ENCODE measurements around the gene GHRHR.

DNA sequence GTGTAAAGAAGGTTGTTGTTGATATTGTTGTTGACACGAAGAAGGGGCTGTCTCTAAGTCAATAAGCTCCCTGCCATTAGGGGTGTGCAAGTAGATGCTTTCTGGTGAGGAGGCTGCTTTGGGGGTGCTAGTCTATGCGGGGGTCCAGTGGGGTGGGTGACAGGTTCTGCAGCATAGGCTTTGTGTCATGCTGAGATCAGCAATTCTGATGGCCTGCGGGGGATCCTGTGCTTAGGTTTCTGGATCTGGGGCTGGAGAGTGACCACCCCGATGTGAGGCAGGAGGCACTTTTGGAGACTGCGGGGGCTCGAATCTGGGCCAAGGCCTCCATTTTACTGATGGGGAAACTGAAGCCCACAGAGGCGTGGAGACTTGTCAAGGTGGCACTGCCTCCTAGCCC is 47.0 kb upstream of the GHRHR start:
- no peak for TF ChIP-seq GATA2 (IDR thresholded peaks at IDR 0.05; ENCODE audit: low read depth, low read length)
- TF ChIP-seq GATA3 (IDR thresholded peaks at IDR 0.05; ENCODE audit: low read depth, low read length) = no peak

Measured in SH-SY5Y (cell line).